NT2/D1 (cell line): ENCODE data around the gene TSPAN9.

ENCODE experiments used
- SUZ12 ChIP-seq: IDR thresholded peaks from 2 replicates; pipeline ENCODE4 v1.6.1; 2011; ENCODE audit not compliant: insufficient read length, insufficient read depth; ENCODE audit errors: extremely low read depth
- YY1 ChIP-seq: IDR thresholded peaks from 2 replicates; pipeline ENCODE4 v1.6.1; 2011; ENCODE audit not compliant: insufficient read length, insufficient read depth
- ZNF274 ChIP-seq: IDR thresholded peaks from 2 replicates; pipeline ENCODE4 v1.6.1; 2011; ENCODE audit warnings: mild to moderate bottlenecking, low read depth, low read length

- TF ChIP-seq ZNF274 (no peak), YY1 (no peak), SUZ12 (no peak)
Observed at GRCh38 chr12:3128498-3129293, 51.5 kb downstream of the TSPAN9 start.
